Transverse colon (tissue), 4 donors: ENCODE results near the gene MACF1. TPM values are rescaled to one million over a fixed set of nuclear protein-coding genes. Genes with fewer than 3 reads are reported as not detected.
"Not testable (repeated sequence)": the region's sequence is repeated elsewhere in the genome, so short reads cannot be mapped to it uniquely, and the experiment has no call there.

Experiments
- DNase-seq: peaks from one replicate; pipeline ENCODE4 v3.0.0-alpha.2; 2019
- H3K27ac ChIP-seq, 4 donors: fragments of 200-600 bp; sonication (generic); 2 replicates each; pipeline ENCODE4 v1.5.1; 2016 to 2018; ENCODE audit warnings: inconsistent platforms in 4 of 4
- H3K27me3 ChIP-seq: fragments of 200-600 bp; sonication (generic); 2 replicates; pipeline ENCODE4 v1.5.1; 2017; ENCODE audit warnings: inconsistent platforms
- H3K36me3 ChIP-seq, 4 donors: fragments of 200-600 bp; sonication (generic); 2 replicates each; pipeline ENCODE4 v1.5.1; 2017 to 2019; ENCODE audit warnings: inconsistent platforms in 4 of 4
- H3K4me1 ChIP-seq, 4 donors: fragments of 200-600 bp; sonication (generic); 2 replicates each; pipeline ENCODE4 v1.5.1; 2017 to 2020; ENCODE audit warnings: inconsistent platforms in 4 of 4
- H3K4me3 ChIP-seq, 4 donors: fragments of 200-600 bp; sonication (generic); 1 replicate in 1 of 4; 2 replicates in 3 of 4; pipeline versions ENCODE4 v1.5.1 to v1.6.1; 2017 to 2019; ENCODE audit warnings: inconsistent platforms in 4 of 4
- H3K9me3 ChIP-seq, 2 donors: fragments of 200-600 bp; sonication (generic); 2 replicates each; pipeline ENCODE4 v1.5.1; 2017 to 2019; ENCODE audit warnings: inconsistent platforms in 2 of 2
- EP300 ChIP-seq: sonication (generic); formaldehyde crosslinking; IDR thresholded peaks from one replicate; pipeline ENCODE4 v1.6.1; 2017; ENCODE audit warnings: antibody characterized with exemption, low read depth
- POLR2A ChIP-seq: fragments of 450-650 bp; IDR thresholded peaks from one replicate; pipeline ENCODE4 v1.6.1; 2016; ENCODE audit warnings: antibody characterized with exemption, mild to moderate bottlenecking, moderate library complexity
- POLR2AphosphoS5 ChIP-seq, 3 donors: sonication (generic); formaldehyde crosslinking; IDR thresholded peaks; one replicate each; pipeline ENCODE4 v1.6.1; 2016; ENCODE audit warnings: antibody characterized with exemption in 3 of 3
- WGBS, 2 donors: methylation state at CpG; one replicate each; pipeline ENCODE4 v1.1.5; 2018; ENCODE audit warnings: low coverage in 1 of 2; 5-methylcytosine and 5-hydroxymethylcytosine counted together
- in situ Hi-C, 4 donors: fragments of 200-750 bp; cut with MboI; loops; one replicate each; pipeline versions ENCODE4 v1.15.0 to v1.15.1; 2017; ENCODE audit warnings: low sequenced_read_pairs in 3 of 4, low pct_ligation_motif_present in 1 of 4, low pct_unique_long_range_greater_than_20kb in 1 of 4
- intact Hi-C: fragments of 100-400 bp; cut with DNase I; formaldehyde crosslinking; loops from one replicate; pipeline ENCODE4 v1.15.1; 2023; ENCODE audit warnings: low total_unique reads
- total RNA-seq, 4 donors: library from RNA; depleted of rRNA; stranded (reverse); fragments of >200 nt; gene quantifications; one replicate each; pipeline ENCODE4 v1.1.0, GENCODE V29; 2016
- TF ChIP-seq, protein P1 (sequence below), 5 experiments: fragments of 200-600 bp in 3 of 5; fragments of 450-650 bp in 2 of 5; sonication (generic) in 3 of 5; IDR thresholded peaks; 1 replicate in 2 of 5; 2 replicates in 3 of 5; pipeline ENCODE4 v1.5.1; 2016 to 2017; ENCODE audit warnings: antibody characterized with exemption in 5 of 5, inconsistent platforms in 3 of 5, mild to moderate bottlenecking in 2 of 5, moderate library complexity in 1 of 5

The MACF1 gene
- total RNA-seq, 4 donors from 2014 or later: 190 to 300 (median 254) TPM

DNA sequence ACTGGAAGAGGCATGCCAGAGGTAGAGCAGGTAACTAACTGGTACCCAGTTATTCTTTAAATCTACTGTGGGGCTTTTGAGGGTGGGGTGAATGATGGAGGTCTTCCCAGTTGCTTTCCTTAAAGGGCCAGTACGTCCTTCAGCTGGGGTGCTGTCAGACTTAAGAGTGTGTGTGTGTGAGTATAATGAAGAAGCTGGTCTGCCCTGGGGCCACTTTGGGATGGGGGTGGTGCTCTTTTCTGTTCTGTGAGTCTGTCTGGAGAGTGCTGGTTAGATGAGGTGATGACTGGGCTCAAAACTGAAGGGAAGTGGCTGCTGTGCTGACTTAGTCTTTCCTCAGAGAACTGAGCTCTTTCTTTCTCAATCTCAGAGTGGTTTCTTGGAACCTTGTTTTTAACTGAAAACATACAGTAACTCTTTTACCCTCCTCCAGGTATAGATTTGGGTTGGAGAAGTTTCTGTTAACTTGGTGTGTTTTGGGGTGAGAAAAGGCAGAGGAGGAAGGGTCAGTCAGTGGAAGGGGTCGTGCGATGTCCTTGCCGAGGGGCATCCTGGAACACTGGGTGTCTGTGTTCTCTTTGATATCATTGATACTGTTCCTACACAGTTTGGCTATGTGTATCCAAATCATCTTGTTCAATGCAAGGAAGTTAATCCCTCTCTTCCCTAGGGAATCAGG lies 746 bp downstream of the MACF1 start:
- H3K4me1 ChIP-seq: peaks cover 4 to 42% (median 11%) of the 10 kb centered on the region in 4 donors
- intact Hi-C loops: no loop called here
- no peaks in the 10 kb centered on the region for H3K9me3 ChIP-seq
- WGBS, 2 donors: 57 to 60% methylated on average over 1 to 4 of the region's 4 CpGs
- DNase-seq: peak; percentile 23
- no peaks in the 10 kb centered on the region for H3K27me3 ChIP-seq
- H3K36me3 ChIP-seq: no peaks in the 10 kb centered on the region
- peak overlapping the region; percentile 87 to 94 (median 89) for H3K27ac ChIP-seq
- peak overlapping the region; percentile 13 to 41 (median 24) for H3K4me3 ChIP-seq
- TF ChIP-seq POLR2A (peak; percentile 10), POLR2AphosphoS5 (IDR thresholded peaks at IDR 0.05) (peak in 2 of 3 donors; percentile 7 to 17)
- TF ChIP-seq, protein P1, sequence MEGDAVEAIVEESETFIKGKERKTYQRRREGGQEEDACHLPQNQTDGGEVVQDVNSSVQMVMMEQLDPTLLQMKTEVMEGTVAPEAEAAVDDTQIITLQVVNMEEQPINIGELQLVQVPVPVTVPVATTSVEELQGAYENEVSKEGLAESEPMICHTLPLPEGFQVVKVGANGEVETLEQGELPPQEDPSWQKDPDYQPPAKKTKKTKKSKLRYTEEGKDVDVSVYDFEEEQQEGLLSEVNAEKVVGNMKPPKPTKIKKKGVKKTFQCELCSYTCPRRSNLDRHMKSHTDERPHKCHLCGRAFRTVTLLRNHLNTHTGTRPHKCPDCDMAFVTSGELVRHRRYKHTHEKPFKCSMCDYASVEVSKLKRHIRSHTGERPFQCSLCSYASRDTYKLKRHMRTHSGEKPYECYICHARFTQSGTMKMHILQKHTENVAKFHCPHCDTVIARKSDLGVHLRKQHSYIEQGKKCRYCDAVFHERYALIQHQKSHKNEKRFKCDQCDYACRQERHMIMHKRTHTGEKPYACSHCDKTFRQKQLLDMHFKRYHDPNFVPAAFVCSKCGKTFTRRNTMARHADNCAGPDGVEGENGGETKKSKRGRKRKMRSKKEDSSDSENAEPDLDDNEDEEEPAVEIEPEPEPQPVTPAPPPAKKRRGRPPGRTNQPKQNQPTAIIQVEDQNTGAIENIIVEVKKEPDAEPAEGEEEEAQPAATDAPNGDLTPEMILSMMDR (IDR thresholded peaks at IDR 0.05): no peak
- in situ Hi-C loops: no loop called here

DNA sequence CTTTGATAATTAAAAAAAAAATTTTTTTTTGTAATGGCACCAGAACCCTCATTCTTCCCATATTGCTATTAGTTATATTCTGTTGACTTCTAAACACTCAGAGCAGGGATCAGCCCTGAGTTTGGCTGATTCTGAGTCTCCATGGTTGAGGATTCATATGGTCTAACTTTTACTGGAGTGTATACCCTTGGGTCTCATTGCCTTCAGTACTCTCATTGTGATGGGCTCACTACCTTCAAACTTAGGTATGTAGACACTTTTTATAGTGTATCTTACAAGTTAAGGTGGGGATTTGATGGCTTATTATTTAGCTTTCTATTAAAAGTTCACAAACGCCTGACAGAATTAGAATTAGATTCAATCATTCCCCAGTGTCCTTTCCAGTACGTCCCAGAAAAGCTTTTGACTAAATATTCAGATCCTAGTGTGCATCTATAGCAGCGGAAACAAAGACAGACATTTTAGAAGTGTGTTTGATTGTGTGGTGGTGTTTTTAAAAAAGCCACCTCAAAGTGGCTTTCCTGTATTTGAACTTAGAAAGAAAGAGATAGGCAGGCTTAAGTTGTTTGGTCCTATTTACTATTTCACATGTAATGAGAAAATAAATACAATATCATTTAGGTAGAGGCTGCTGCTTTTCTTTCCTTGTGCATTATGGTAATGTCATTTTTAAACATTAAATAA lies 1.4 kb downstream of the MACF1 start:
- 39 to 50% methylated on average over 2 to 3 of the region's 3 CpGs for WGBS, 2 donors
- Histone ChIP-seq H3K27me3 (no peaks in the 10 kb centered on the region), H3K36me3 (no peaks in the 10 kb centered on the region), H3K27ac (peak overlapping the region; percentile 87 to 94 (median 89)), H3K4me1 (peaks cover 4 to 44% (median 11%) of the 10 kb centered on the region in 4 donors), H3K9me3 (no peaks in the 10 kb centered on the region), H3K4me3 (peak overlapping the region in 3 of 4 donors; percentile 22 to 41 (median 26))
- in situ Hi-C loops (no loop called here), intact Hi-C loops (no loop called here)
- DNase-seq: no peak
- TF ChIP-seq POLR2AphosphoS5 (IDR thresholded peaks at IDR 0.05): no peak
- no peak for TF ChIP-seq EP300
- TF ChIP-seq, protein P1 (IDR thresholded peaks at IDR 0.05): no peak
- TF ChIP-seq POLR2A: no peak

DNA sequence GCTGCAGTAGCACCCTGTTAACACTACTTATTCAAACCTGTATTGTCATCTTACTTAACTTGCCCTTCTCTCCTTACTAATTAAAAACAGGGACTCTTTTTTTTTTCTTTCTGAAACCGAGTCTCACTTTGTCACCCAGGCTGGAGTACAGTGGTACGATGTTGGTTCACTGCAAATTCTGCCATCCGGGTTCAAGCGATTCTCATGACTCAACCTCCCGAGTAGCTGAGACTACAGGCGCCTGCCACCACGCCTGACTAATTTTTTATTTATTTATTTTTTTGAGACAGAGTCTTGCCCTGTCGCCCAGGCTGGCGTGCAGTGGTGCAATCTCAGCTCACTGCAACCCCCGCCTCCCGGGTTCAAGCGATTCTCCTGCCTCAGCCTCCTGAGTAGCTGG lies 3.9 kb downstream of the MACF1 start:
- intact Hi-C loops, H3K36me3 ChIP-seq, H3K4me3 ChIP-seq, H3K27me3 ChIP-seq, in situ Hi-C loops, DNase-seq, H3K9me3 ChIP-seq: not testable (repeated sequence)
- Histone ChIP-seq H3K27ac (peak overlapping the region in 3 of 4 donors; percentile 59 to 91 (median 87)), H3K4me1 (peaks cover 4 to 56% (median 12%) of the 10 kb centered on the region in 4 donors)
- WGBS, 2 donors: 85 to 93% methylated on average over 7 to 12 of the region's 12 CpGs

DNA sequence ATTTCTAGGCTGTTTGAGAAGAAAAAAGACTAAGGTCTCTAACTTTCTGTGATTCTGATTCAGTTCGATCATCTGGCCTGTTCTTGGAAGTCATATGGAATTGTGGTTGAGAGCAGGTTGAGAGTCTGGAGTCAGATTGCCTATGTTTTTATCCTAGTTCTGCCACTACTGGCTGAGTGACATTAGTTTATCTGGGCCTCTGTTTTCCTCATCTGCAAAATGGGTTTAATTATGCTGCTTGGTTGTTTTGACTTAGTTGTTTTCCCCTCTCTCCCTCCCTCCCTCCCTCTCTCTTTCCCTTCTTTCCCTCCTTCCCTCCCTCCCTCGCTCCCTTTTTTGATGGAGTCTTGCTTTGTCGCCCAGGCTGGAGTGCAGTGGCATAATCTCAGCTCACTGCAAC lies 6.2 kb downstream of the MACF1 start:
- Histone ChIP-seq H3K4me3 (no peak overlapping the region), H3K4me1 (peaks cover 13 to 63% (median 27%) of the 10 kb centered on the region in 4 donors), H3K36me3 (no peaks in the 10 kb centered on the region), H3K27ac (peak overlapping the region in 1 of 4 donors; percentile 14), H3K27me3 (no peaks in the 10 kb centered on the region), H3K9me3 (no peaks in the 10 kb centered on the region)
- no peak for TF ChIP-seq POLR2AphosphoS5 (IDR thresholded peaks at IDR 0.05)
- TF ChIP-seq, protein P1 (IDR thresholded peaks at IDR 0.05): no peak
- TF ChIP-seq POLR2A: no peak
- no peak for TF ChIP-seq EP300
- intact Hi-C loops: no loop called here
- in situ Hi-C loops: no loop called here
- WGBS, 2 donors: 97 to 100% methylated on average over 2 to 3 of the region's 3 CpGs
- no peak for DNase-seq
